HG02943 (cell line): ENCODE results near the gene ADAM12.

Experiments used
- ATAC-seq: cut with Tn5 transposase; IDR thresholded peaks from one replicate; pipeline ENCODE4 v1.9.1; 2021; ENCODE audit warnings: mild to moderate bottlenecking, low read depth, moderate library complexity; ENCODE audit not compliant: unreplicated experiment

The ADAM12 gene

DNA sequence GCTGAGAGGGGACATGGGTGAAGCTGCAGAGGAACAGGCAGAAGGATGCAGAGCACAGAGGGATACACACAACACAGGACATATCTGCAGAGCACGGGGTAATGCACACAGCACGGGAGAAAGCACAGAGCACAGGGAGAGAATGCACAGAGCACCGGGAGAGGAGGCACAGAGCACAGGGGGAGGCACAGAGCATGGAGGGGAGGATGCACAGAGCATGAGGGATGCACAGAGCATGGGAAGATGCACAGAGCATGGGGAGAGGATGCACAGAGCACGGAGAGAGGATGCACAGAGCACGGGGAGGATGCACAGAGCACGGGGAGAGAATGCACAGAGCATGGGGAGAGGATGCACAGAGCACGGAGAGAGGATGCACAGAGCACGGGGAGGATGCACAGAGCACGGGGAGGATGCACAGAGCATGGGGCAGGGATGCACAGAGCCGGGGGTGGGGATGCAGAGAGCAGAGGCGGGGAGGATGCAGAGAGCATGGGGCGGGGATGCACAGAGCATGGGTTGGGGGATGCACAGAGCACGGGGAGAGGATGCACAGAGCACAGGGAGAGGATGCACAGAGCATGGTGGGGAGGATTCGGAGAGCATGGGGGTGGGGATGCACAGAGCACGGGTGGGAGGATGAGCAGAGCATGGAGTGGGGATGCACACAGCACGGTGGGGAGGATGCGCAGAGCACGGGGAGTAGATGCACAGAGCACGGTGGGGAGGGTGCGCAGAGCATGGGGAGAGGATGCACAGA, 230.0 kb downstream of the ADAM12 start:
- ATAC-seq: no peak

DNA sequence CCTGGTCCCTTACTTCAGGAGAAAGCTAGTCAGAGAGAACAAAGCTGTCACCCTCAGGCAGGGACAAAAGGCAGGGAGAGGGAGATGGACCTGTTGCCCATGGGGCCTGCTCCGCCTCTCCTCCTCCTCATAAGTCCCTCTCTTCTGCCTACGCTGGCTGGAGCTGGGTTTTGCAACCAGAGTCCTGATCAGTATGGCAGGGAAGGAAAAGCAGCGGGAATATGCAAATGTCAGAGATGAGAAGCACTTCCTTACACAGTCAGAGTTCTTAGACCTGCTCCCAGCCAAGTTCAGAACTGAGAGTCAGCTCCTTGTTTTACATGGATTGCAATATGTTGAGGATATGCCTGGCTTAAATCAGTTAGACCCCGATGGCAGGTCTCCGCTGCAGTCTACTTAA, 231.1 kb downstream of the ADAM12 start:
- ATAC-seq: no peak

DNA sequence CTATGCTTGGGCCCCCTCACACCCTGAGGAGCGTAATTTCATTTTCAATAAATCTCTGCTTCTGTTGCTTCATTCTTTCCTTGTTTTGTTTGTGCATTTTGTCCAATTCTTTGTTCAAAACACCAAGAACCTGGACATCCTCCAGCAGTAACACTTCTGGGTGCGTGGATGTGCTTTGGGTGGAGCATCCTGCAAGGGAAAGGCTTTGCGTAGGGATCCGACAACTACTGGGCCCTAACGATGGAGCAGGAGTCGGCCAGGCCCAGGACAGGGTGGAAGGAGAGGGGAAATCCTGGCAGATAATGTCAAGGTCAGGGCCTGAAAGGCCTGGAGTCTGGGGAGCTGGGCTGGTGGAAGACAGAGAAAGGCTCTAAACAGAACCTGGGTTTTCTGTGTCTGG, 231.8 kb downstream of the ADAM12 start:
- ATAC-seq: no peak

DNA sequence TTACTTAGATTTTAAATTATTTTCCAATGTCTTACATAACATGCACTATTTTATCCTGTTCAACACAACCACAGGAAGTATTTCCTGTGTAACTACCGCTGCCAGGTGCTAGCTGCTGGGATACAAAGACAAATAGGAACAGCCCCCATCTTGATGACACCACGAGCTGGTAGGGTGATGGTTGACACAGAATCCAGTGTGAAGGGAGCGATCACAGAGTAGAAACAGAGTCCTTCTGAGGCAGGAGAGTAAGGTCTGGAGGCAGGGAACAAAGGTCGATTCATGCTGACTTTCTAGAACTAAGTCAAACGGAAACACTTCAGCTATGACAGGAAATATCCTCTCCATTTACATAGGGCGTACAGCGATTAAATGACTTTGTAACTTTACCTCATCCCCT, 232.3 kb downstream of the ADAM12 start:
- no peak for ATAC-seq

DNA sequence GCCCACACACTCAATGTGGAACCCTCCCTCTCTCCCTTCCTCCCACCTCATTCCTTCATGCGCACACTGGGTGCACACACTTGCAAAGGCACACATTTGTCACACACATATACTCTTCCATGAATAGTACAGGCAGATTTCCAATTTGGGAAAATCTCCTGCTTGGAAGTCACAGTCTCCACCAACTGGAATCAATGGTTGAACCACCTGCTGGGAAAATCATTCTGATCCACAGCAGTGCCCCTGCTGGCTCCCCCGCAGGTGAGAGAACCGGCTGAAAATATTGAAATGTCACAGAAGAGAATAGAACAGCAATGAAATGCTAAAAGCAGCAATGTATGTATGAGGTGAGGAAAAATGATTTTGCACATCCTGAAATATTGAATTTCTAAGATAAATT, 232.7 kb downstream of the ADAM12 start:
- ATAC-seq: no peak

DNA sequence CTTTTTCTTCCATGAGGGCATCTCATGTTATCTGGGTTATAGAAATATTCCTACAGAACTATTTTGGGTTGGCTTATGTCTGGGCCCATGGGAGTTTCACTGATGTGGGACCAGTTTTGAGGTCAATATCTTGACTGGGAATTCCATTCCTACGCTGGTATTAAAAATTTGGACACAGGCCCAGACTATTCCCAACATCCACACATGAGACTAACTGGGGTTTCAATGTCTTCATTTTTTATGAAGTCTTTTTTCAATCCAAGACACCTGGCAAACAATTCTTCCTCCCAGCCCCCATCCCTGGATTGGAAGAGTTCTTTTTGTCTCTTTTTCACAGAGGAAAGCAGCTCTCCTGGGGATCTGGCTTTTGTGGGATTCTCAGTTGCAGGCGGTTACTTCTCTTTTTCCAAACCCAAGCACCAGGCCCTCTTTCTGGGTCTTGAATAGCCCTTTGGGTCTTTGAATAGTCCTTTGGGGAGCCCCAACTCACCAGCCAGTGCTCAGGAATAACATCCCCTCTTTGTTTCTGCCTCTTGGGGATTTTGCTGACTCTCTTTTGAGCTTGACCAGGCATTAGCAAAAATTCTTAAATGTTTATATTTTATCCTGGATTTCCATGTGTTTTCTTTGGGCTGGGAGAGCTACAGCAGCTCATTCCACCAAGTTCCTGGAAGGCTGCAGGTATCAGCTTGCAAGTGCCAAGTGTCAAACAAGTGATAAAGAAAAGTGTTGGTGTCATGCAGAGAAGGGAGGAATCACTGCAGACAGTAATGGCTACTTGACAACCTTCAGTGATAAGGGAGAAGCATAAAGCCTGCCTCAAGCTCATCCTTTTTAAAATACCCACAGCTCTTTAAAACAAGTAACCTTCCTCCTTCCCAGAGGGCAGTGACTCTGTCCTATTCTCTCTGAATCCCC, 234.3 kb downstream of the ADAM12 start:
- no peak for ATAC-seq

DNA sequence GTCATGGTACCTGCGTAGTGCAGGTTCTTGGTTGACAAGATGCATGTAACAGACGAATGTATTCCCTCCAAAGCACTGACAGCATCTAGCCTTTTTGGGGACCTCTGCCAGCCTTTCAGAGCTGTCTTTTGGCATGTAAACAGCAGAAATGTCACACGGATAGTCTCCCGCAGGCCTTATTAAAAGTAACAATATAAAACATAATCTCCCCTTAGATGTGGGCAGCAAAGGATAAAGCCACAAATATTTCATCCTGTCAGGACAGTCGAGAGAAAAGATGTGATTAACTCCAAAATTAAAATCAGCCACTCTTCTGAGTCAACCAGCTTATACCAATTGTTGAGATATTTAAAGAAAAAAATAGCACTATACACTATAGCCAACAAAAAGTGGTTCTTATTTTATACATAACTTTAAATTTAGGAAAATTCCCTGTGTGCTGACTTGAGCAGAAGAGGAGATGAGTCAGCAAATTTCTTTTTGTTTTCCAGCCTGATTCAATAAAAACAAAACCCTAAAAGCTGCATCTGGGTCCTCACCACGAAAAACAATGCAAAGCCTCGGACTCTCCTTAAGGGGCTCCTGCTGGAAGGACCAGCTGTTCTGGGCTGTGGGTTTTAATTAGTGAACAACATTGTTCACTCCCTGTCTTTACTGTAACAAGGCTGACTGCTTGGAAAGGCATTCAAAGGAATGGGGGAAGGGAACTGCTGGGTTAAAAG, 240.2 kb downstream of the ADAM12 start:
- no peak for ATAC-seq

DNA sequence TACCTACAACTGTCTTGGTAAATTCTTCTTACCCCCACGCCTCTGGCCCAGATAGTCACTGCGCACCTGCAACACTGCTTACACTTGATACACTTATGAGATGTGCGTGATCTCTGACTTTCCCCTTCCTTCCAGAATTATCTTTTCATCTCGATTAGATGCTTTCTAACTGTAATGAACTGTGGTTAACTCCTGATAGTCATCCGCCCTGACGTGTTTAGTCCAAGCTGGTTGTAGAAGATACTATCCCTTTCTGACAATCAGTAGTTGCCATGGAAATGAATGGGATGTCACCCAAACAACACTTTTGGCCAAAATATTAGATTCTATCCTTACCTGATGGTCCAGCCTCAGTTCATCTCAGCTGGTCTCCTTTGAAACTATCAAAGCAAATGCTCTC, 241.5 kb downstream of the ADAM12 start:
- ATAC-seq: no peak

DNA sequence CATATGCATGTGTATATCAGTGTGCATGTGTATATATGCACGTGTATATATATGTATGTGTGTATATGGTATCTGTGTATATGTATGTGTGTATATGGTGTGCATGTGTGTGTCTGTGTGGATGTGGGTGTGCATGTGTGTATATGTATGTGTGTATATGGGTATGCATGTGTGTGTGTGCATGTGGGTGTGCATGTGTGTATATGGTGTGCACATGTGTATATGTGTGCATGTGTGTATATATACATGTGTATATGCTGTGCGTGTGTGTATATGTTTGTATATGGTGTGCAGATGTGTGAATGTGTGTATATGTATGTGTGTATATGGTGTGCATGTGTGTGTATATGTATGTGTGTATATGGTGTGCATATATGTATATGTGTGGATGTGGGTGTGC, 245.2 kb downstream of the ADAM12 start:
- no peak for ATAC-seq

DNA sequence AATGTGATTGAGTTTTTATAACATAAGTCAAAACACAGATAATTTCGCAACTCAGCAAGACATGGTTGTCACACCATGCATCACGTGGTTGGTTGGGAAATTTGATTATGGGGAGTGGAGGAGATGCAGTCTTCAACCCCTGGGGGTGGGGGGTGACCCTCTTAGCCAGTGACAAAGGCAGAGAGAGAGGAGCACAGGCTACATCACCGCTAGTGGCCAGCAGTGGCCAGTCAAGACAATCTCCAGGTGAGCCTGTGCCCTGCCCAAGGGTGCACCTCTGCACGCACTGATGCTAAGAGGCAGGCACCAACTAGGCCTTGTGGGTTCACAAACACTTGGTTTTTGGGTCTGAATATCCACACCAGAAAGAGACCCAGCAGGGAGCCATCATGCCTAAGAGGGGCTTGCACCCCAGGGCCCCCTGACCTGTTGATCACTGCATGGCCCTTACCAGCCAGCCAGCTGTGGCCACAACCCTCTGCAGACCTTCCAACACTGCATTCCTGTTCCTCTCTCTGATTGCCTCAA, 247.5 kb downstream of the ADAM12 start:
- no peak for ATAC-seq

DNA sequence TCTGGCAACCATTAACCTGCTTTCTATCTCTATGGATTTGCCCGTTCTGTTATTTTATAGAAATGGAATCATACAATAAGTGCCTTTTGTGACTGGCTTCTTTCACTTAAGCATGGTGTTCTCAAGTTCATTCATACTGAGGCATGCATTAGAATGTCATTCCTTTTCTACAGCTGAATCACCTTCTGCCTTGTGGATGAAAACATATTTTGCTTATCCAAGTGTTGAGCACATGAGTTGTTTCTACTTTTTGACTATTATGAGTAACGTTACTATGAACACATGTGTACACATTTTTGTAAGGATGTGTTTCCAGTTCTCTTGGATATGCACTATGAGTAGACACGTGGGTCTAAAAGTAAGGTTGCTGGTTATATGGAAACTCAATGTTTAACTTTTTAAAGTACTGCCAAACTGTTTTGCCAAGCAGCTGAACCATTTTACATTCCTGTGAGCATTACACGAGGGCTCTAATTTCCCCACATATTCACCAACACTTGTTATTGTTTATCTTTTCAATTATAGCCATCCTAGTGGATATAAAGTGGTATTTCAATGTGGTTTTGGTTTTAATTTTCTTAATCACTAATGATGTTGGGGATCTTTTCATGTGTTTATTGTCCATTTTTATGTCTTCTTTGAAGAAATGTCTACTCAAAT, 250.6 kb downstream of the ADAM12 start:
- ATAC-seq: no peak

DNA sequence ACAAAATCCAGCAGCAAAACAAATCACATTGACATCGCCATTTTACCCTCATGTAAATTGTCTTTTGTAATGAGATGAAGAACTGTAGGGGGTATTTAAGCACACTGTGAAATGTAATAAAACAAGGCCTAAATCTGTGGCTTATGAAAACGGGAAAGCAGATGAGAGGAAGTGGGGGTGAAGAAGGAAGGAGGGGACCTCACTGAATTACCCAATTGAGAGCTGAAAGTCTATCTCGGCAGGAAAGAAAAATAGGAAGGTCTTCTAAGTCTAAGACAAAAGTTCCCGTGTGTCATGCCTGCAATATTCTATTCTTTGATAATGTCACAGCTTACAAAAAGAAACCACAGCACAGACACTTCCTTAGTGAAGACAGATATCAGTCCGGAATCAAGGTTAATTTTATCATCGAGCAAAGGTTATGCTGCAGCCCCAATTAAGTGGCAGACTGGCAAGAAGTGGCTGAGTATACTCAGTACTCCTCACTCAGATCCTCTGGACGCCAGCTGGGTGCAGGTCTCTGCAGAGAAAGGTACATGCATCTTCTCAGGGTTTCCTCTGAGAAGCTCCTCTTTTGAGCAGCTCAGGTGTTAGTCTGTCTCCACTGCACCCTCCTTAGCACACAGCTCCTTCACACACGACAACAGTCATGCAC, 252.2 kb downstream of the ADAM12 start:
- ATAC-seq: no peak

DNA sequence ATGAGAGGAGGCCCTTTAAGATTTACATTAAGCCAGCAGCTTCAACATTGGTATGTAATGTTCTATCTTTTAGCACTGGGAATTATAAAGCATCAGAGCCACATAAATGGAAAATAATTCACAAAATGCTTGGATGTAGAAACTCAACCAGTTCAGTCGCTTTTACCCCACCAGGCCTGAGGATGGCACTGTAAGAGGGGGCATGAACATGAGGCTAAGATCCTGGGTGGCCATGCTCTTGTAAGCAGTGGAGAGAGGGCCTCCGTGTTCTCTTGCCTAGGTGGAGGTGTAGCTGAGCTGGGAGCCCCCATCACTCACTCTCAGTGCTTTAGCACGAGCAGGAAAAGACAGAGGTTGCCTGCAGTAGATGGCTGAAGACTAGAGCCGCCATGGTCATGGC, 253.1 kb downstream of the ADAM12 start:
- no peak for ATAC-seq

DNA sequence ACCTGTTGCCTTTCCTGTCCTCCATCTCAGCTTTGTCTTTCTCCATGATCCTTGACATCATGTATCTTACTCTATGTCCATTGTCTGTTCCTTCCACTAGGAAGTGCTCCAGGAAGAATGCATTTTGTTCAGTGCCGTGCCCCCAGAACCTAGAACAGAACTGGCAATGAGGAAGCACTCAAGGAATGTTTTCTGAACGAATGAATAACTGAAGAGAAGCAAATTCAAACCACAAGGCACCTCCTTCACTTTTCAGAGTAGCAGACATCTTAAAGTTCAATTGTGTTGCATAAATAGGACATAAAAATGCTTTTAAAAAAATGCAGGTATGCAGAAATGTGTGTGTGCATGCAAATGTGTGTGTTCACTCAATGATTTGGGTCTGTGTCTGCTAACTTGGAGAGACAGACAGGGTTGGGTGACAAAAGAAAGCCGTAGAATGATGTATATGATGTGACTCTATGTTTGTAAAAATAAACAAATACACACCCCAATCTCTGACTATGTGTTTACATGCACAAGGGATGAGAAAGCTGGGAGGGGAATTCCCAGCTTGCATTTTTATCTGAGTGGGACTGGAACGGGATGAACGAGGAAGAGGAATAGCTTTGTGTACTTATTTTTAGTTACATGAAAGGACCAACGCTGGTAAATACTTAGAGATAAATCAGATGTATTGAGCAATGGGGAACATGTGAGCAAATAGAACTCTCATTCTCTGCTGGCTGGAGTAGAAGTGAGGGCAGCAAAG, 254.2 kb downstream of the ADAM12 start:
- ATAC-seq: no peak

DNA sequence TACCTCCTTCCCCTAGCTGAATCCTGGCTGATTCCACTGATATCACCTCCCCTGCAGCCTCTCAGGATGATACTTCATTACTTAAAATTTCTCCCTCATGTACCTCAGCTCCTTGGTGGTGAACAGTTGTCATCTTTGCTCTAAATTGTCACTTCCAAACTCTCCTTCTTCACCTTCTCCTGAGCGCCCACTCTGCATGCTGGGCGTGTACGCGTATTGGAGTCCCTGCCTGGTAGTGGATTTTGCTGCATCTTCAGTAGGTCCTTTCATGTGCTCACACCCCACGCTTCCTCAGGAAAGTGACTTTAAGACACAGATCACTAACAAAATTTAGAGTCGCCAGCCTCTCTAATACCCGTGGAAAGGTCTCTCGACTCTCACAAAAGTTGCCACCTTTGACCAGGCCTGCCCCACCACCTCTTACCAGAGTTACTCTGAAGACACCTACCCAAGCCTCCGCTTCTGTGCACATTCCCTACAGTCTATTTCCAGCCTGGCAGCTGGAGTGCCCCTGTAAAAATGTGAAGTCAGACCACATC, 255.1 kb downstream of the ADAM12 start:
- ATAC-seq: no peak

DNA sequence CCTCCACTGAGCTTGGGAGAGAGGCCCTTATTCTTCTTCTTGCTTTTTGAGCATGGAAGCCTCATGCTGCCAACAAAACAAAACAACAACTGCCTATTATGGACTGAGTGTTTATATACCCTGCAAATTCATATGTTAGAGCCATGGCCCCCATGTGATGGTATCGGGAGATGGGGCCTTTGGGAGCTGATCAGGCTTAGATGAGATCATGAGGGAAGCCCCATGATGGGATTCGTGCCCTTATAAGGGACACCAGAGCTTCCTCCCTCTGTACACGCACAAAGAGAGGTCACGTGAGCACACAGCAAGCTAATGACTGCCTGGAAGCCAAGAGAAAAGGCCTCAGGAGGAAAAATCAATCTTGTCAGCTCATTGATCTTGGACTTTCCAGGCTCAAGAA, 256.9 kb downstream of the ADAM12 start:
- no peak for ATAC-seq

DNA sequence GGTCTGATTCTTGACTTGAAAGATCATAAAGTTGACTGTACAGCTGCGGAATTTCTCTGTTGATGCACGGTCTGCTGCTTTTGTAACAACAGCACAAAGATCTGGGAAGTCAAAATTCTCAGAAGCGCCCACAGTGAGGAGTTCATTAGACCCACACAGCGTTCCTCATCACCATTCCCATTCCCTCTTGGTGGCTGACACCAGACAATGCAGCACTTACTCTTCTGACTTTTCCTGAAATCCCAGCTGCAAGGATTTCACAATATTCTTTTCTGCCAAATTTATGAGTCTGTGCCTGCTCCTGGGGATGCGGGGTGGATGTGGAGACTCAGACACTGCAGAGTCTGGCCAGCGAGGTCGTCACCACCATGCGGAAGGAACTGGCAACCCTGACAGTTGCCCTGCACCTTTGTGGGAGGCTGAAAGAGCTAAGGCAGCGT, 258.0 kb downstream of the ADAM12 start:
- ATAC-seq: no peak

DNA sequence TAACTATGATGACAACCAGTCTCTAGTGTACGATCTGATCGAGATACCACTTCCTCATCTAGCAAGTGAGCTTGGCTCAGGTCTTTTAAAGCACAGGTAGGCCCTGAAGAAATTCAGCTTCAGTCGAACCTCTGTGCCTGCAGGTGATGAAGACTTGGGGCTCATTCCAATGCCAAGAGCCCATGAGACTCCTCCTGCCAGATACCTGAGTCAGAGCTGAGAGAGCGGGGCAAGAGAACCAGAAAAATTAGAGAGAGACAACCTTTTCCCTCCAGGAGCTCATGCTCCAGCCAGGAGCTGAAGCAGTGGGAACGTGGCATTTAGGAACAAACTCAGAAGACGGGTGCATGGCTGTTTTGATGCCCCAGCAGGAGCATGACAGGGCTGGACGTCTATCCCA, 259.3 kb downstream of the ADAM12 start:
- ATAC-seq: no peak

DNA sequence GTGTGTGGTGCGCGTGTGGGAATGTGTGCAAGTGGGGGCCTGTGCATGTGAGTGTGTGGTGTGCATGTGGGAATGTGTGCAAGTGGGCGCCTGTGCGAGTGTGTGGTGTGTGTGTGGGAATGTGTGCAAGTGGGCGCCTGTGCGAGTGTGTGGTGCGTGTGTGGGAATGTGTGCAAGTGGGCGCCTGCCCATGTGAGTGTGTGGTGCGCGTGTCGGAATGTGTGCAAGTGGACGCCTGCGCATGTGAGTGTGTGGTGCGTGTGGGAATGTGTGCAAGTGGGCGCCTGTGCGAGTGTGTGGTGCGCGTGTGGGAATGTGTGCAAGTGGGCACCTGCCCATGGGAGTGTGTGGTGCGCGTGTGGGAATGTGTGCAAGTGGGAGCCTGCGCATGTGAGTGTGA, 259.7 kb downstream of the ADAM12 start:
- ATAC-seq: no peak
